ENCODE measurements around the gene LHPP. TPM values are rescaled to one million over a fixed set of nuclear protein-coding genes. Genes with fewer than 3 reads are reported as not detected.
"Not testable (repeated sequence)": the region's sequence is repeated elsewhere in the genome, so short reads cannot be mapped to it uniquely, and the experiment has no call there.

The LHPP gene, protein sequence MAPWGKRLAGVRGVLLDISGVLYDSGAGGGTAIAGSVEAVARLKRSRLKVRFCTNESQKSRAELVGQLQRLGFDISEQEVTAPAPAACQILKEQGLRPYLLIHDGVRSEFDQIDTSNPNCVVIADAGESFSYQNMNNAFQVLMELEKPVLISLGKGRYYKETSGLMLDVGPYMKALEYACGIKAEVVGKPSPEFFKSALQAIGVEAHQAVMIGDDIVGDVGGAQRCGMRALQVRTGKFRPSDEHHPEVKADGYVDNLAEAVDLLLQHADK
- total RNA-seq = 2.6 and 2.8 TPM in 2 replicates

GRCh38 chr10:124461642-124462347 is at the start of gene LHPP:
LHPP (plus strand) TSS chr10:124461823; CDS start chr10:124461863, 40 bp downstream.
- DNase-seq (ENCODE audit: low read depth in 2 of 2) = peak; percentile 79

GRCh38 chr10:124414076-124414475 is 47.5 kb upstream of the LHPP start:
- peak in 1 of 2 donors; percentile 47 for DNase-seq (ENCODE audit: low read depth in 2 of 2)

- DNase-seq (ENCODE audit: low read depth in 2 of 2) = no peak
Observed at GRCh38 chr10:124415210-124415609, 46.4 kb upstream of the LHPP start.

DNA sequence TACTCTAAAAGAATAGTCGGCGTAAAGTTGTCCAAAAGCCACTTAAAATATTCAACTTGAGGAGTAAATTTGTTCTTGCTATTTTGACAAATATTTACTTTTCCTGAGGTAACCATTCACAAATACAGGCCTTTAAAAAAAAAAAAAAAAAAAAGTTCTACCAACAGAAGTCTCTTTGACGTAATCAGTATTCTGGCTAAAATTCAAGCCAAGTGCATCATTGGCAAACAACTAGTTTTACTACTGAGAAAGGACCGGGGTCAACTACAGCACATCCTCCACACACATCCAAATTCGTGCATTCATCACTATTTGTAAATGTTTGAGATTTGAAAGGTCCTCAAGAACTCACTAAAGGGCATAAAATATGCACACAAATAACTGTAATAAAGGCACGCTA is 44.9 kb upstream of the LHPP start:
- peak in 1 of 2 donors; percentile 32 for DNase-seq (ENCODE audit: low read depth in 2 of 2)

- peak; percentile 62 to 64 for DNase-seq (ENCODE audit: low read depth in 2 of 2)
Observed at GRCh38 chr10:124417895-124418725, 43.5 kb upstream of the LHPP start.

DNA sequence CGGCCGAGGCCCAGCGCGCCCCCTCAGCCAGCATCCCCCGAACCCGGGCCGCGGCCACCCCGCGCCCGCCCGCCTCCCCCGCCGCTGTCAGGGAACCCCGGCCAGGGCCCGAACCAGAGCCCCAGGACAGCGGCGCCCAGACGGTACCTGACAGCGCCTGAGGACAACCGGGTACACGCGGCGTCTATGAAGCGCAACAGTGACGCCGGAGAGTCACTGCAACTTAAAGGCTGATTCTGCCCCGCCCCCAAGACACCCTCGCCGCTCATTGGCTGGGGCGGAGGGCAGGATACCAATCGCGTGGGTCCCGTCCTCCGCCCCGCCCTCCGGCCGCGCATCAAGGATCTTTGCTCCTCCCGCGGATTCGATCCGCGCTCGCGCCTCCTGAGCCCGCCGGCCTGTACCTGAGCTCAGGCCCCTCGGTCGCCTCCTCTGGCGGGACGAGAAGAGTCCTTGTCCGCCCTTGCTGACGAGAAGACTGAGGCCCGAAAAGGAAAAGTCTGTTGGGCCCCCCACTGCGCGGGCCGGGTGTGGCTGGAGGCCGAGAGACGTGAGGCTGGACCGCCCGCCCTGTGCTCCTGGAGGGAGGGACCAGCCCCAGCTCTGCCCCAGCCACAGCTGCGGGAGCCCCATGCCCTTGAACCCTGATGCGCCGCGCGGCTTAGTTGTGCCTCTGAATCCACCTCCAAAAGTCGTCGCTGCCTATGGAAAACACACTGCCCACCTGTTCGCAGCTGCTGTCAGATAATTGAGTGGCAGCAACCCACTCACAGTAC is 42.7 kb upstream of the LHPP start, which contains the start of gene OAT:
TSS of gene OAT (minus strand) at position 198 of the 776 bp plus-strand sequence. CDS start 6,752 bp downstream, outside the sequence.
- DNase-seq (ENCODE audit: low read depth in 2 of 2) = peak; percentile 96

DNA sequence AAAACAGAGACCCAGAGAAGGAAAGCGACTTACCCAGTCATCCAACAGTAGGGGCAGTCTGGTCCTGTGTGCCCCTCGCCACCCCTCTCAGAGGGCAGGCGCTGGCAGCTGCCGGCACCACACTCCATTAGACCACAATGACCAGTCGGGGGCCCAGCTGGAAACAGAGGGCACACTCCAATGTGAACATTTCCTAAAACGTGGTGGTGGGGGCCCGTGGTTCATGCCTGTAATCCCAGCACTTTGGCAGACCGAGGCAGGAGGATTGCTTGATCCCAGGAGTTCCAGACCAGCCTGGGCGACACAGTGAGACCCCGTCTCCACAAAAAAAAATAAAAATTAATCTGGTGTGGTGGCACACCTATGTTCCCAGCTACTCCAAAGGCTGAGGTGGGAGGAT is 42.0 kb upstream of the LHPP start:
- DNase-seq (ENCODE audit: low read depth in 2 of 2) = no peak

- no peak for DNase-seq (ENCODE audit: low read depth in 2 of 2)
Observed at GRCh38 chr10:124420254-124420653, 41.4 kb upstream of the LHPP start.

DNA sequence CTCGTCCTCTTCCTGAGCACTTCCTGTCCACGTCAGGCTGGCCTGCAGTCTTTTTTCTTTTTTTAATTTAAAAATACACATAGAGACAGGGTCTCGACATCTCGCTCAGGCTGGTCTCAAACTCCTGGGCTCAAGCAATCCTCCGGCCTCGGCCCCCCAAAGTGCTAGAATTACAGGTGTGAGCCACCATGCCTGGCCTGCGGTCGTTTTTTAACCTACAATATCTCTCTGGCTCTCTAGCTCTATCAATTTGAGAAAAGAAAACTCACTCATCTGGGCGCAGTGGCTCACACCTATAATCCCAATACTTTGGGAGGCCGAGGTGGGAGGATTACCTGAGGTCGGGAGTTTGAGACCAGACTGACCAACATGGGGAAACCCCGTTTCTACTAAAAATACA is 38.9 kb upstream of the LHPP start:
- no peak for DNase-seq (ENCODE audit: low read depth in 2 of 2)

GRCh38 chr10:124423813-124424212 is 37.8 kb upstream of the LHPP start:
- DNase-seq (ENCODE audit: low read depth in 2 of 2) = no peak

DNA sequence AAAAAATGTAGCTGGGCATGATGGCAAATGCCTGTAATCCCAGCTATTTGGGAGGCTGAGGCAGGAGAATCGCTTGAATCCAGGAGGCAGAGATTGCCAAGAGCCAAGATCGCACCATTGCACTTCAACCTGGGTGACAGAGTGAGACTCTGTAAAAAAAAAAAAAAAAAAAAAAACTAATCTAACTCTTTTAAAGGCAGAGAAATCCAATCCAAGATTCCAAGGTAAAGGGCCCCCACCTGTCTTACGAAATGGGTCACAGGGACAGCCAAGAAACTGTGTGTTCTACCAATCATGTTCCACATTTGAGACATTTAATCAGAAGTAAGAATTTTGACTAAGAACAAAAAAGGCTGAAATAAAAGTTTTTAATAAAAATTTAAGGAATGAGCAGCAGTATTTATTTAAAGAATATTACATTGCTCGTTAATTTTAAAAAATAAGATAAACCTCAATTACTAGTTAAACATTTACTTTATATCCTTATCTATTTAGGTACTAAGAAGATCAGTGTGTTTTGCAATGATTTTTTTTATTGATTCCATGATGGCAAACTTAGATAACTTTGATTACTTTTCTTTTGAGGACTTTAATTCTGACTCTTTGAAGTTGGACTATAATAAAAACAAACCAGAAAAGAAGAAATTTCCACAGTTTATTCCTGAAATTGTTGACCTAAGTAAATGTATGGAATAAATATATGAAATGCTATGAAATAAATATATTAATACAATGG is 36.2 kb upstream of the LHPP start:
- no peak for DNase-seq (ENCODE audit: low read depth in 2 of 2)

DNA sequence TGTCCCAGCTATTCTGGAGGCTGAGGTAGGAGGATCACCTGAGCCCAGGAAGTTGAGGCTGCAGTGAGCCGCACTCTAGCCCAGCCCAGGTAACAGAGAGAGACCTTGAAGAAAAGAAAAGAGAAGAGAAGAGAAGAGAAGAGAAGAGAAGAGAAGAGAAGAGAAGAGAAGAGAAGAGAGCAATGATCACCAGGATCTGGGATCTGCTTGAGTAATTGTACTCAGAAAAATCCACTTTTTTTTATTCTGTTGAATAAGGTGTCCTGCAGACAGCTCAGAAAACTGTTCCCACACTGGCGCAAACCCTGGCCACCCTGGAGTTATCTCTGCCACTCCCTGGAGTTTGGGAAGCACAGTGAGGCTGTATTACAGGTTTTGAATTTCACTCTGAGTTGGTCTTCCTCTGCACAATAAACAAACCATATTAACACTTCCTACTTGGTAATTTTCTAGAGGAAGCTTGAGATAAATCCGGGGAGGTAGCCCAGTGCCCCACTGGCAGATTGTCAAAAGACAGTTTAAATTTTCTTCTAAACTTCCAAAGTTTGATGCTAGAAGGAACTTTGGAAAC is 33.3 kb upstream of the LHPP start:
- no peak for DNase-seq (ENCODE audit: low read depth in 2 of 2)

DNA sequence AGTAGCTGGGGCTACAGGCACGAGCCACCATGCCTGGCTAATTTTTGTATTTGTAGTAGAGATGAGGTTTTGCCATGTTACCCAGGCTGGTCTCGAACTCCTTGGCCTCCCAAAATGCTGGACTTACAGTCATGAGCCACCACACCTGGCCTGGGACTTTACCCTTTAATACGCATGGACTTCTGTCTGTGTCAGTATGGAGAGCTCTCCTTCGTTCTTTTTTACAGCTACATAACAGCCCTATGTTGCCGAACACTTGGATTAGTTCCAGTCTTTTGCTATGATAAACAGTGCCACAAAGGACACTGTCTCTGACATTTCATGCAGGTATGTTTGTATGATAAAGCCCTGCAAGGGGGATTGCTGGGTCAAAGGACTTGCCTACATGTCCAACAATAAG is 32.0 kb upstream of the LHPP start:
- no peak for DNase-seq (ENCODE audit: low read depth in 2 of 2)

DNA sequence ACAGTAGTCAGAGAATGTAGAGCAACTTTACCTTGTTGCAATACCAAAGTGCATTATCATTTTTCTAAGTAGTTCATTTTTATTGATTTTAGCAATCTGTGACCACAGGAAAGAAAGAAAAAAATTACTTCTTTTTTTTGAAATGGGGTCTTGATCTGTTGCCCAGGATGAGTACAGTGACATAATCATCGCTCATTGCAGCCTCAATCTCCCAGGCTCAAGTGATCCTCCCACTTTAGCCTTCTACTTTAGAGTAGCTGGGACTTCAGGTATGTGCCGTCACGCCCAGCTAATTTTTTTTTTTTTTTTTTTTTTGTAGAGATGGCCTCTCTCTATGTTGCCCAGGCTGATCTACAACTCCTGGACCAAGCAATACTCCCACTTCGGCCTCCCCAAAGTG is 31.5 kb upstream of the LHPP start:
- no peak for DNase-seq (ENCODE audit: low read depth in 2 of 2)

DNA sequence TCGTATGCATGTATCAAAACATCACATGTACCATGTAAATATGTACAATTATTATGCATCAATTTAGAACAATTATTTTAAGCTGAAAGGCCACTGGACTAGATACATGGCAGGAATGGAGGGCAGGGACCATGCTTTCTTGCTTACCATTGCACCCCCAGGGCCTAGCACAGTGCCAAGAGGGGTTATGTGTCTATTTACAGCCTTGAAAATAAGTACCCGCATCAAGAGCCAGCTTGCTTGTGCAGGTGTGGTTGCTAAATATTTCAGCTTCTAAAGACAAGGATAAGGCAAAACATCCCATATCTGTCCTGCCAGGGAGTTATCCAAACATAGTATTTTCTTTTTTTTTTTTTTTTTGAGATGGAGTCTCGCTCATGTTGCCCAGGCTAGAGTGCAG is 28.2 kb upstream of the LHPP start:
- DNase-seq (ENCODE audit: low read depth in 2 of 2) = no peak

DNA sequence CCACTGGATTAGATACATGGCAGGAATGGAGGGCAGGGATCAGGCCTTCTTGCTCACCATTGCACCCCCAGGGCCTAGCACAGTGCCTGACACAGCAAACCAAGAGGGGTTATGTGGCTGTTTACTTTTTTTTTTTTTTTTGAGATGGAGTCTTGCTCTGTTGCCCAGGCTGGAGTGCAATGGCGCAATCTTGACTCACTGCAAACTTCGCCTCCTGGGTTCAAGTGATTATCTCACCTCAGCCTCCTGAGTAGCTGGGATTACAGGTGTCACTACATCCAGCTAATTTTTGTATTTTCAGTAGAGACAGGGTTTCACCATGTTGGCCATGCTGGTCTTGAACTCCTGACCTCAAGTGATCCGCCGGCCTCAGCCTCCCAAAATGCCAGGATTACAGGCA is 25.9 kb upstream of the LHPP start:
- DNase-seq (ENCODE audit: low read depth in 2 of 2) = not testable (repeated sequence)

- DNase-seq (ENCODE audit: low read depth in 2 of 2) = no peak
Observed at GRCh38 chr10:124436191-124436638, 25.4 kb upstream of the LHPP start.

DNA sequence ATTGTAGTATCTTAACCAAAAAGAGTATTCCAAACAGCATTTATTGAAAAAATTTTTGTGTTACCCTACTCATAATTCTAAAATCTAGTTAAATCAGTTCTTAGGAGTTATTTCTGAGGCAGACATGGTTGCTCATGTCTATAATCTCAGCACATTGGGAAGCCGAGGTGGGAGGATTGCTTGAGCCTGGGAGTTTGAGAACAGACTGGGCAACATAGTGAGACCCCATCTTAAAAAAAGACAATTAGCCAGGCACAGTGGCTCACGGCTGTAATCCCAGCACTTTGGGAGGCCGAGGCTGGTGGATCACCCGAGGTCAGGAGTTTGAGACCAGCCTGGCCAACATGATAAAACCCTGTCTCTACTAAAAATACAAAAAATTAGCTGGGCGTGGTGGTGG is 19.9 kb upstream of the LHPP start:
- not testable (repeated sequence) for DNase-seq (ENCODE audit: low read depth in 2 of 2)

- DNase-seq (ENCODE audit: low read depth in 2 of 2) = no peak
Observed at GRCh38 chr10:124446830-124447750, 14.5 kb upstream of the LHPP start.

Measured in lung microvascular endothelial cell (primary cell).